ENCODE data around the gene NISCH.

Gene NISCH

DNA sequence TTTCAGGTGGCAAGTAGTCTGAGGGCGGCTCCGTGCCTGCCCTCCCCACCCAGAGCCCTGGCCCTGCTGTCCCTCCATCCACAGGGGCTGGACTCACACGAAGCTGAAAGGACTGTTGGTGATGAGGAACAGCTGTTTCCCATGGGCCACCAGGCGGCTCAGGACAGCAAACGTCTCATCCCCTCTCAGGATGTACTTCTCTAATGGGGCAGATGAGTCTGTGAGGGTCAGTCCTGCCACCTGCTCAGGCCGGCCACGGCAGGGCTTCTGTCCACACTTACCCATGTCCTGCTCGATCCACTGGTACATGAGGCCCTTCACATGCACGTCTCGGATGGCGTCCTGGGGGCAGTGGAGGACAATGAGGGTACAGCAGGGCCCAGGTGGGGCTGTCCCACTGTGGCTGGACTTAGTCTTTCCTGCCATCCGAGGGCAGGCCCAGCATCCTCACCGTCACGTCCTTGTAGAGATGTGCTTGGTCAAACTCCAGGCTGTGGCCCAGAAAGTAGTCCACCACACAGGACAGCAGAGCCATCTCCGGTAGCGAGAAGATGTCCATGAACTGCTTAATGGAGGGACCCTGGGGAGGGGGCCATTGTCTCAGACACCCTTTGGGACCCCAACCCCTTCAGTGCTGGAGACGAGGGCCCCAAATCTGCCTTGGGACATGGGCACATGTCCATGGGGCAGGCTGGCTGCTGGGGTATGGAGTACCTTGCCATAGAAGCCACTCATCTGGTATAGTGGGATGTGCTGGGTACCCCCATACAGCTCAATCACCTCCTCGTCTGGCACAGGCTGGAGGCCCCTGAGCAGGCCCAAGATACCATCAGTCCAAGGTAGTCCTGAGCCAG lies 72.6 kb downstream of the NISCH start:
- DNase-seq: peak; percentile 24

DNA sequence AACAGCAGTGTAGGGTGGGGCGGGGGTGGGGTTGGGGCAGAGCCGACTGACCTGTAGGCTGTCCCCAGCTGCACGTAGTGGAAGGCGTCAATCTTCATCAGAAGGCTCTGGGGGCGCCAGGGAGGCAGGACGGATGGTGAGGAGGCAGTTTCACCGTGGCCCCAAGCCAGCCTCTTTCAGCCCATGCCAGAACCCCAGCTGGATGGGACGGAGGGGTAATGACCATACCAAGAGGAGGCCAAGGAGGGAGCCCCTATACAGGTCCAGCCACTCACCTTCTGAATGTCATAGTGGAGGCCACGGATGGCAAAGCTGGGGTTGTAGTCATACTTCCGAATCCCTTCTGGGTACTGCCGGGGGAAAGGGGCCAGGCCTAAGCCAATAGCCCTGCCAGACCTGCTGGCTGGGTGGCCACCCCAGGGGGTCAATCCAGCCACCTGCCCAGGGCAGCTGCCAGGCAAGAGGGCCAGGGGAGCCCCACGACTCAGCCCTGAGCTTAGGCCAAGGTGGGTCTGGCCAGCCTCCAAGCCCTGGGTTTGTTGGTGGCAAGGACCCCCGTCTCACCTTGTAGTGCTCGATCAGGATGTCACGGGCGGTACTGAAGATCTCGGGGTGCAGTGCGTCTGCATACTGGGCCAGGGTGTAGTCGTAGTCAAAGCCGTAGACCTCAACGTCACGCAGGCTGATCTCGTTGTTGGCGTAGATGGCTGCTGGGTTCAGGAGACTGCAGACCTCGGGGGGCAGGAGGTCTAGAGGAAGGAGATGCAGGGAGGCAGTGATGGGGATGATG lies 73.4 kb downstream of the NISCH start:
- DNase-seq: peak; percentile 18

DNA sequence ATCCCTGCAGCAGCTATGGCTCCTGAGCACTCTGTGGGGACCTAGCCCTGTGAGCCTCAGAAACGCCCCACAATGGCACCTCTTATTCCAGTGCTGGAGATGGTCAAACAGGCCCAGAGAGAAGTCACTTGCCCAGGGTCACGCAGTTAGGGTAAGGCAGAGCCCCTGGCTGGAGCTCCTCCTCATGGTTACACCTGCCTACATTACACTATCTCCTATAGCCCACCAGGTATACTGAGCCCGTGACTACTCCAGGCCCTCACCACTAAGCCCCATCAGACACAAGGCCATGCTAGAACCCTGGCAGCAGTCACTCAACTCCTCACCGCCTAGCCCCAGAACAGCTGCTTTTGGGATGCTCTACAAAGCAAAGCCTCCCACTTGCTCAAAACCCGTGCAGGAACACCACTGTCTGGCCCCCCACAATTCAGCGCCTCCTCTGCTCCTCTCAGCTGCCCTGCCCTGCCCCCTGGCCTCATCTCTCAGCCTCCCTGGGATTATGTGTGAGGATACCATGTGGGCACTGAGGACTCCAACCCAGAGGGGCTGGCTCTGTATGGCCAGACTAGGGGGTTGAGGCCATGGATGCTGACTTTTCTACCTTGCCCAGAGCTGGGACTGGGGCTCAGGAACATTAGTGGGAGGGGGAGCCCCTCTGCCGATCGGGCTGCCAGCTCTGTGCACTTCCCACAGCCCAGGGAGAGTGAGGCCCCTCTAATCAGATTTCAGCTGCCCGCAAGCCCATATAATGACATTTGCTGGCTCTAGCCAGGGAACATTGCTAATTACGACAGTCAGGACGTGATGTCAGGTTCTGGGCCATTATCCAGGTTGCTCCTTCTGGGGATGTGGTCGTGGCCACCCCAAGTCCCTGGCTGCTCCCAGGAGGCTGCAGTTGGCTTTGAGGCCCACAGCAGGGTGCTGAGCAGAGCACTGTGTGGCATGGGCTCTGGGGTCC lies 74.3 kb downstream of the NISCH start:
- DNase-seq: peak; percentile 25

DNA sequence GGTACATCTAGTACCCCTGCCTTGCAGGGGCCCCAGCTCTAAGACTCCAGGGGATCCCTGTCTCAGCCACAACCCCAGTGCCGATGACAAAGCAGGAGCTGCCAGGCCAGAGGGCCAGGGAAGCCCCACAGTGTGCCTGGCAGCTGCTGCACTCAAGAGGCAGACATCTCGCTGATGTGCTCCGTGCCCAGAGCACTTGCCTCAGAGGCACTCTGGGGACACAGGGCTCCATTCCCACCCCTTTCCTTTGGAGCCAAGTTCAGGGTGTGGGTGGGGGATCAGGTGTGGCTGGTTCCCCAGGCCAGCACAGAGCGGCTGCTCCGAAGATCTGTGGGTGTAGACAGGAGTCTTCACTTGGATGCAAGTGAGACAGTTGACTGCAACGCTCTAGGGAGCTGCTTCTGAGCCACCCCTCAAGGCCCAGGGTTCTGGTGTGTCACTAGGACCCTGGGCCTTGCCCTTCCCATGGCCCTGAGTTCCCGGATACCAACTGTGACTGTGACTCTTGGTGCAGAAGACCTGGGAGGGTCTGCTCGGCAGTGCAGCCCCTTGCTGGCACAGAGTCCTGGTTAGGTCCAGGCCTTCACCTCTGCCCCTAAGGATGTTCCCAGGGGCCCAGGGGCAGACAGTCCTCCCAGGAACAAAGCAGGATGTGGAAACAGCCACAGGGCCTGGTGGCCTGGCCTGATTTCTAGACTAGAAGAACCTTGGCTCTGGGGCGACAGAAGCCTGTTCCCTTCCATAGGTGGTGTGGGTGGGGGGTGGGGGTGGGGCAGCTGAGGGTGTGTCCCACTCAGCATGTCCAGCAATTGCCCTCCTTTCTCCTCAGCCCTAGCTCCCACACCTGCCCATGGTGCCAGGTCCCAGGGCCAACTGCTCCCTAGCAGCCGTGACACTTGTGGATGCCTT lies 75.8 kb downstream of the NISCH start:
- DNase-seq: peak; percentile 20

DNA sequence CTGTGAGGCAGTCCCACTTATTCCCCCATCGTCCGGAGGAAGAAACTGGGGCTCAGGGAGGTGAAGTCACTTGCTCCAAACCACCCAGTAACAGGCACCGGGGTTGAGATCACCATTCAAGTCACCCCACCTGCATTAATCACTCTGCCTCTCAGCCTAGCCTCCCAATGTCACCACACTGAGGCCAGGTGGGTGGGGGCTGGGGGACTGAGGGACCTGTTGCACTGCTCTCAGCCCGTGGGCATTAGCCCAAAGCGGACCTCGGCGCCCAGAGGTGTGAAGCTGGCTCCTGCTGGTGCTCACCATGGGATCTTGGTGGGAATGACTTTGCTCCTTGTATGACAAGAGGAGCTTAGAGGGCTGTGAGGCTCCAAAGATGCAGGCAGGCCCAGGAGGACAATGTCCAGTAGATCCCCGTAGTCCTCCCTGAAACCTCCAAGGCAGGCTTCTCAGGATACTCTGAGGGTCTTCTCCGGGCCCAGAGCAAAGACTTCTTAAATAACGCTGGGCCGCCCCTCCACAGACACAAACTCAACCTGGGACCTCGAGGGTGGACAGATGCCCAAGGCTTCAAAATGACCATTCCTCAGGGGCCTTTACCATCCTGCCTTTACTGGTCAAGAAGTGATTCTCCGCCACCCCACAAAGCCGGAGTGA lies 76.6 kb downstream of the NISCH start:
- peak; percentile 21 for DNase-seq

DNA sequence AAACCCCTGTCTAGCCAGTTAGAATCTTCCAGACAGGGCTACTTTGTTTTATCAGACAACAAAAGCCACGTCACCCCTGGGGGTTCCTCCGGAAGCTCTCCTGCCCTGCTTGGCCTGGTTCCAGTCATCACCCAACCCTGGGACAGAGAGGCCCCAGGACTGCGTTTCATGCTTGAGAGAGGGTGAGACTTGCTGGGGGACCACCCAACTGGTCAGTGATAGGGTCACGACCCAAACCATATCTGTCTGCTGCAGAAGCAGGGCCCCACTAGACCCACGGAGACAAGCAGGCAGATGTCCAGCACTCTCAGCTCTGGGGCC lies 77.1 kb downstream of the NISCH start:
- peak; percentile 47 for DNase-seq

DNA sequence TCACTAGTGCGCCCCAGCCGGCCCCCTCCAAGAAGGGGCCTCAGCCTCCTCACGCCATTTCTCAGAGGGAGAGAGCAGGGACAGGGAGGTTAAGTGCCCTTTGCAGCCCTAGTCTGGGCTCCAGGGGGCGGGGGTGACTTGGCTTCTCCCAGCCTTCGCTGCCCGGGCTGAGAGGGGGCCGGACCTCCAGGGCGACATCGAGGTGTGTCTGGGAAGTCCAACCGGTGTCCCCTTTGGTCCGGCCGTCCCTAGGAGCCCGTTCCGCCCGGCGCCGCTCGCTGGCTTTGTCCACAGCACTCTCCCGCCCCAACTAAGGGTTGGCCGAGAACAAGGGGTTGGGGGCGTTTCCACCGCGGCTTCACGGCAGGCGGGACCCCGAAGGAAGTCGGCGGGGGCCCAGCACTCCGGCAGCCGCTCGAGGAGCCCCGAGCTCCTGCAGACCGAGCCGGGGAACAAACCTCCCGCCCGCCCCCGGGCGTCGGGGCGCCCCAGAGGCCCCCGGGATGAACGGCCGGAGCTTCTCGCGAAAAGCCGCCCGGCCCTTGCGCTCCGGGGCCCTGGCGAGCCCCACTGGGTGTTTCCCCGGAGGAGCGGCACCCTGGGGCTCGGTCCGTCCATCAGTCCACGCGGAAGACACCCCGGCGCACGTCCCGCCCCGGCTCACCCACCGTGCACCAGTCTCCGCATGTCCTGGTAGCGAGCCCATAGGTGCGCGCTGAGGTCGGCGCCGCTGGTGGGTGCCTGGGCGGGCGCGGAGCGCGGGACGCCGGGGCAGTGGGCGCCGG lies 77.6 kb downstream of the NISCH start:
- DNase-seq: peak; percentile 53

DNA sequence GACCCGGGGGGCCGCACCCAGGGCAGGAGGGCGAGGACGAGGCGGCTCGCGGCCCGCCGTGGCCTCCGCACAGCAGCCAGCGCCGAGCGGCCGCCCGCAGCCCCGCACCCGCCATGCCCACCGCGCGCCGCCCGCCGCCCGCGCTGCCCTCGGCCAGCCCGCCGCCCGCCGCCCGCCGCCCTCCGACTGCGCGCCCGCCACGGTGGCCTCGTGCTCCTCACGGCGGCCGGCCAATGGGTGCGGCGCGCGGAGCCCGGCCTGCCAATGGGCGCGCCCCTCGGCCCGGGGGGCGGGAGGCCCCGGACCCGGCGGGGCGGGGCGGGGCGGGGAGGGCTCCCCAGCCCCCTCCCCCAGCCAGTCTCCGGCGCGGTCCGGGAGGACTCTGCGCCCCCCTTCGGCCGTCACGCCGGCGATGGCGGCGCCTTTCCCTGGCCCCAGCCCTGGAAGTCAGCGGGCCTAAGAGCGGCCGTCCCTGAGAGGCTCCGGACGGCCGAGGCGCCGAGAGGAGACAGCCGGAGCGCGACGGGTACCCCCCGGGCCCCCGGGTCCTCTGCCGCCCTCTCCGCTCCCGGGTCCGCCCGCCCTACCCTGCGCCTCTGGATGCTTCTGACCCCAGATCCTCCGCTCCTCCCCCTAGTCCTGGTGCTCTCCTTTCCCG lies 78.3 kb downstream of the NISCH start, which contains the start of gene NT5DC2:
Gene NT5DC2, minus strand, starts transcription at position 235 of the 658 bp plus-strand sequence. Its CDS starts 120 bp downstream, at position 115.
- DNase-seq: peak; percentile 84

DNA sequence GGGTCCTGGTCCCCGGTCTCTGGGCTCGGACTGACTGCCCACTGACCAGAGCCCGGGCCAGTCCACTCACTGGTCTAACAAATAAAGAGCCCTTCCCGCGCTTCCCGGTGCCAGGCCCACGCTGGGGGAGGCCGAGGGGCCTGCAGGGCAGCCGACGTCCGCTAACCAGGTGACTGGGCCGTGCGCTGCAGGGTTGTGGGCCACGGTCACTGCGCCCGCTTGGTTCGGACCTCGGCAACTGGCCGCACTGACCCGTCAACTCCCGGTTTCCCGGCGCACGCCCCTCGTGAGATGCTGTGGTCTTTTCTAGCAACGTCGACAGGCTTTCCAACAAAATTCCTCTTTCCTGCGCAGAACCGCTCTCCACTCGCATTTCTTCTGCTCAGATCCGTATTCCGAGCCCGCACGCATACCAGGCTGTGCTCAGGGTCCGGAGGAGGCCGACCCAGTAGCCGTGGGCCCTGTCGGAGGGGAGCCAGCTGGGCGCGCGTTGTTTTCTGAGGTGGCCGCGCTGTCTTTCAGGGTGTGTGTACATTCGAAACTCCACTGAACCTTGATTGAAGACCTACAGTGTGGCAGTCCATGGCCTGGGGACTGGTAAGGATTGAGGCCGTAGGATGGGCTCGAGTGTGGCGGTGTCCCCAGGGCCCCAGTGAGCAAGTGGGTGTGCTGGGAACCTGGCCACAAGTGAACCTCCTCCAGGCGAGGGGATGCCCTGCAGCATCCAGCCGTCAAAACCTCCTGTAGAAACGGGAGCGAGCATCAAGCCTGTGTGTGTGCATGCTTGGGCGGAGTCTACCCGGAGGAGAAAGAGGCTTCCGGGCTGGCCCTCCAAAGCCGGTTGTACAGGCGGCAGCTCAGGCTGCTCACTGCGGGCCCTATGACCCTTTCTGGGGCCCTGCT lies 79.1 kb downstream of the NISCH start:
- DNase-seq: peak; percentile 47

DNA sequence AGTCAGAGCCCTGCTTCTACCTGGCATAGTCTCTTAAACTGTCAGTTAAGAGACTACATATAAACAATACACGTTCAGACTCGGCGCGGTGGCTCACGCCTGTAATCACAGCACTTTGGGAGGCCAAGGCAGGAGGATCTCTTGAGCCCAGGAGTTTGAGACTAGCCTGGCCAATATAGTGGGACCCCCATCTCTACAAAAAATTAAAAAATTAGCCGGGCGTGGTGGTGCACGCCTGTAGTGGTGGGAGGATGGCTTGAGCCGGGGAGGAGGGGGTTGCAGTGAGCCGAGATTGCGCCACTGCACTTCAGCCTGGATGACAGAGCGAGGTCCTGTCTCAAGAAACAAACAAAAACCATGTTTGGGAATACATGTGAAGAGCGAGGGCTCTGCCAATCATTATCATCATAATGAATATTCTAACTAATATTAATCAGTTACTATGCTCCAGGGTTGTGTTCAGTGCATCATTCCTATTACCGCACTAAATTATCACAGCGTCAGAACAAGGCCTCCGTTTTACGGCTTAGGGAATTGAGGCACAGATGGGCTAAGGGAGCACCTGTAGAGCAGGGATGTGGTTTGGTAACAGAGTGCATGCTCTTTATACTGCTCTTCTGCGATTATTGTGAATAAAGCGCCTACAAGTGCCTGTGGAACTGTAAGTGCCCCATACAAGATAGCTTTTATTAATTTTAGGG lies 80.2 kb downstream of the NISCH start:
- DNase-seq: peak; percentile 14

DNA sequence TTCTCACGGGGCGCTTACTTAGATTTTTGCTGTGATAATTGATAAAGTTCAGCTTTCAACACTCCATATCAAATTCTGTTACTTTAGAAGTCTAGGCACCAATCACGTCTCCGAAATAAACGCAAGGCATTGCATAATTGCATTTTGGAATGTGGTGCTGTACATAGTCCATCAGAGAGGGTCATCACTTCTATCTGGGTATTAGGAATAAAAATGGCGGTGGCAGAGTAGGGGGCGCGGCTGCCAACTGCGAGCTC lies 80.6 kb downstream of the NISCH start:
- no peak for DNase-seq

DNA sequence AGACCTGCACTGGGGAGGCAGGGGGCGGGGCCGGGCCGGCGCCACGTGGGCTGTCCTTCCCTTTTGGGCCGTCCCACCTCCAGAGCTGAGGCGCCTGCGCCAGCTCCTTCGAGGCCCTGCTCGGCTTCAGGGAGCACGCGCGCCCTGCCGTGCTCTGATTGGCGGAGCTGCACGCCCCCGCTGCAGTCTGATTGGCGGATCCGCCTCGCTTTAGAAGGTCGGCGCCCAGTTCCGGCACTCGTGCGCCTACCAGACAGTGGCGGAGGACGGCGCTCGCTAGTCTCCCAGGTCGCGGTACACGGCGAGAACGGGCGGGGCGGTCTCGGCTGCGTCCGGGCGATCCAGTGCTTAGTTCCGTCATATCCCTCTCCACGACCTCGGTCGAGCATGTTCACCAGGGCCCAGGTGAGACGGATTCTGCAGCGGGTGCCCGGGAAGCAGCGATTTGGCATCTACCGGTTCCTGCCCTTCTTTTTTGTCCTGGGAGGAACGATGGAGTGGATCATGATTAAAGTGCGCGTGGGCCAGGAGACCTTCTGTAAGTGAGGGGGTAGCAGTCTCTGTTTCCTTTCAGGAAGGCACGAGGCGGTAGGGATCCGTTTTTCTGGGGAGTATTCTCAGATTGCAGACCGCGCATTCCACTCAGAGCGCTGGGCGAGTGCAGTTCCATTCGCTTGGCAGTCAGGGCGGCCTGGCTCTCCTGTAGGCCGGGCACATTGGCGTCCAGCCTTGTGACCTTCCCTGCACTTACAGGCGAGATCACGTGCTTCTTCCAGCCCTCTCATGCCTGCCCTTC lies 81.2 kb downstream of the NISCH start, which contains the start of gene UQCC5:
Gene UQCC5, plus strand, starts transcription at position 237 of the 796 bp plus-strand sequence. Its CDS starts 151 bp downstream, at position 388.
- peak; percentile 99 for DNase-seq

DNA sequence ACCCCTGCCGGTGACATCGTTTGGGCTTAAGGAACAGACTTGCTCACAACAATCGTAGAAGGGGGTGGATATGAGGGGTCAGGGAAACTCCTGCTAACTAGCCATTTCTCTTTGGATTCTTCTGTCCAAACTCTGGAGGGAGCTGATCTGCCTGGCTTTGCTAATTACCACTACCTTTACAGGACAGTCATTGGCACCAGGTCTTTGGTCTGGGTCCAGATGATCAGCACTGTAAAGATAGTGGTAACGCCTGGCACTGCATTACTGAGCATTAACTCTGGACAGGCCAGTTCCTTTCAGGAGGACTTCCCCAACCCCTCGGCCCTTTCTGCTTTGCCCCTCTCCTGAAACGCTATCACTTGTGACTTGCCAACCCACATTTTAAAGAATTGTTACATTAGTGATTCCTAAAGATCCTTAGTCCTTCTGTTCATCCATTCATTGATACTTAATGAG lies 81.8 kb downstream of the NISCH start:
- DNase-seq: no peak

DNA sequence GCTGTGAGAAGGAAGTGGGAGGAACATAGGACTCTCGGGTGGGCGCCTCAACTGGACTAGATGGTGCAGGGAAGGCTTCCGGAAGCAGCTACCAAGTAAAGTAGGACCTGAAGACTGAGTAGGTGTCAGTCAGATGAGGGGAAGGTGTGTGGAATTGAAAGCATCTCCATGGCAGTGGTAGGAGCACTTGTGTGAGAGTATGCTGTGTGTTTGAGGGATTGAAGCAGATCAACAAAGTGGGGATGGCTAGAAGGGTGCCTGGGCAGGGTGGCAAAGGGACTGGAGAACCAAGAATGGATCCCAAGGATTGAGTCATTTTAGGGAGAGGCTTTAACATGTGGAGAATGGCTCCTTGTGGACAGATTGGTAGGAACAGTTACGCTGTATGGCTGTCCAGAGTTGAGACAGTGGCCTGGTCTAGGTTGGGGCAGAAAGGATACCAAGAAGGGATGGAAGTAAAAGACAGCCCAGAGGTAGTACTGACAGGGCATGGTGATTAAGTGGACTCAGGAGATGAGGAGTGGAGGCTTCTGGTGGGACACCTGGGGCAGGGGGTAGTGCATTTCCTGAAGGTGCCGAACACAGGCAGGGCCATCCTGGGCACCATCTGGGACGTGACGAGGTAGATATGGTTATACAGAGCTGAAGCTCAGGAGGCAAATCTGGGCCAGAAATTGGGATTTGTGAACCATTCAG lies 82.5 kb downstream of the NISCH start:
- no peak for DNase-seq

DNA sequence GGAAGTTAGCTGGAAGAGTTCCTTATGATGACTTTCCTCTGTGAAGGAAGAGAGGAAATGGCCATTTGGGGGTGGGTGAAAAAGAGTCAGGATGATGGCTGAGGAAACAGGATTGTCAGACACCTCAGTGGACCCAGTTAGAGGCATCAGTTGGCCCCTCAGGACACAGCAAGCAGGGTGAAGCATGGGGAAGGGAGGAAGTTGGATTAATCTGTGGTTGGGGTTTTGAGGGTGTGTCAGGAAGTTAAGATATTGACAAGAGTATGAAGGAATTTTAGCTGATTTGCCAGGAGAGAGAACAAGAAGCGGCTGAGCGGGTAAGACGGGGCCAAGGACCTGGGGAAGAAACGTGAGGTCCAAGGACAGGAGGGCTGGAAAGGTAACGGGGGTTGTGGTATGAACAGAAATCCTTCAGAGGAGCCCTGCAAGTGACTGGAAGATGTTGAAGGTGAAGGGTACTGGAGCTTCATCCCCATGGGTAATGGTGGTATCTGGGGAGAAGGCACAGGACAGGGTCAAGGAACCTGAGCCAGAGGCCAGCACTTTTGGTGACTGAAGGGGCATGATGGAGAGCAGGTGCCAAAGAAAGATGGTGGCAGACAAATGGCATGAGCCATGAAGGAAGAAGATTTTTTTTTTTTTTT lies 83.7 kb downstream of the NISCH start:
- DNase-seq: no peak

DNA sequence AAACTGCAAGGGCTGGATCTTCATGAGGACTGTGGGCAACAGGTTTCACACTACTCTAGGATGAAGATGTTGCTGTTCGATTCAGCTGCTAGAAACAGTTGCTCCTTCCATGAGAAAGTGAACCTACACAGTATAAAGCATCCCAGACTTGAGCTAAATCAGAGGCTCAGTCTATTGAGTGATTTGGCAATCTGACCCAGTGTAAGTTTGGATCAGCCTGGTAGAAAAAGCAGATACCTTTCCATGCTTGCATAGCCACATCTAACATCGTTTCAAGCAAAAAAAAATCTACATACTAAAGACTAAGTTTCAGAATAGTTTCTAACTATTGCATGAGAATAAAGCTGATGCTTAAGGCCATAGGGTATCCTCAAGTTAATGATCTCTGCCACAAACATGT lies 85.6 kb downstream of the NISCH start:
- DNase-seq: no peak
